Measurements from ENCODE around the gene RPS6KA5.

Gene RPS6KA5

GRCh38 chr14:91021115-91021514 lies 39.3 kb downstream of the RPS6KA5 start:
- TF ChIP-seq CTCF (conservative IDR thresholded peaks at IDR 0.05) = no peak

GRCh38 chr14:91019673-91020072 lies 40.8 kb downstream of the RPS6KA5 start:
- no peak for TF ChIP-seq CTCF (conservative IDR thresholded peaks at IDR 0.05)
- no peak overlapping the region for H3K27ac ChIP-seq

More at GRCh38 chr14:91021115-91021514, 39.3 kb downstream of the RPS6KA5 start:
- H3K27ac ChIP-seq = no peak overlapping the region

GRCh38 chr14:91018481-91018880 lies 42.0 kb downstream of the RPS6KA5 start:
- TF ChIP-seq CTCF (conservative IDR thresholded peaks at IDR 0.05) = no peak
- H3K27ac ChIP-seq = no peak overlapping the region

GRCh38 chr14:91016800-91017410 lies 43.5 kb downstream of the RPS6KA5 start:
- no peak overlapping the region for H3K27ac ChIP-seq
- no peak for TF ChIP-seq CTCF (conservative IDR thresholded peaks at IDR 0.05)

GRCh38 chr14:91015435-91015834 lies 45.0 kb downstream of the RPS6KA5 start:
- no peak overlapping the region for H3K27ac ChIP-seq

GRCh38 chr14:91012045-91012444 lies 48.4 kb downstream of the RPS6KA5 start:
- no peak for TF ChIP-seq CTCF (conservative IDR thresholded peaks at IDR 0.05)

More at GRCh38 chr14:91015435-91015834, 45.0 kb downstream of the RPS6KA5 start:
- no peak for TF ChIP-seq CTCF (conservative IDR thresholded peaks at IDR 0.05)

GRCh38 chr14:91010153-91010533 lies 50.3 kb downstream of the RPS6KA5 start:
- TF ChIP-seq CTCF (conservative IDR thresholded peaks at IDR 0.05) = no peak
- no peak overlapping the region for H3K27ac ChIP-seq

More at GRCh38 chr14:91012045-91012444, 48.4 kb downstream of the RPS6KA5 start:
- no peak overlapping the region for H3K27ac ChIP-seq

Measured in VCaP (cell line).